SK-N-SH treated with all-trans-retinoic acid at 6 μM for 48 hours (cell line): ENCODE measurements around the gene CHCHD6.

Experiments used
- ATAC-seq: fragments of 200-7000 bp; cut with Tn5 transposase; 3 replicates; pipeline ENCODE4 v1.9.1; 2020; ENCODE audit warnings: mild to moderate bottlenecking, moderate library complexity
- ARNTL ChIP-seq: fragments of 450-650 bp; formaldehyde crosslinking; IDR thresholded peaks from 2 replicates; pipeline ENCODE4 v1.5.0; 2020; ENCODE audit warnings: low read depth, mild to moderate bottlenecking, moderate library complexity, borderline replicate concordance
- ESRRG ChIP-seq: fragments of 250-450 bp; sonication (Bioruptor Pico); IDR thresholded peaks from 2 replicates; pipeline ENCODE4 v1.6.1; 2021; ENCODE audit warnings: mild to moderate bottlenecking
- GLIS3 ChIP-seq: fragments of 250-450 bp; sonication (Bioruptor Pico); IDR thresholded peaks from 2 replicates; pipeline ENCODE4 v1.5.0; 2020; ENCODE audit warnings: mild to moderate bottlenecking, moderate library complexity
- OSR1 ChIP-seq: fragments of 250-450 bp; sonication (Bioruptor Pico); IDR thresholded peaks from 2 replicates; pipeline ENCODE4 v1.8.0; 2022; ENCODE audit warnings: moderate library complexity, mild to moderate bottlenecking, inconsistent platforms
- PPARA ChIP-seq: fragments of 250-450 bp; sonication (Bioruptor Pico); IDR thresholded peaks from 2 replicates; pipeline ENCODE4 v1.5.0; 2020; ENCODE audit warnings: mild to moderate bottlenecking, borderline replicate concordance
- RARB ChIP-seq: fragments of 250-450 bp; sonication (Bioruptor Pico); IDR thresholded peaks from 2 replicates; pipeline ENCODE4 v1.8.0; 2021; ENCODE audit warnings: mild to moderate bottlenecking, moderate library complexity
- SNAI2 ChIP-seq: fragments of 250-450 bp; sonication (Bioruptor Pico); IDR thresholded peaks from 2 replicates; pipeline ENCODE4 v1.5.0; 2020; ENCODE audit warnings: mild to moderate bottlenecking, moderate library complexity
- TCF4 ChIP-seq: fragments of 250-450 bp; sonication (Bioruptor Pico); IDR thresholded peaks from 2 replicates; pipeline ENCODE4 v1.8.0; 2021; ENCODE audit warnings: mild to moderate bottlenecking, moderate library complexity, borderline replicate concordance
- TOX ChIP-seq: fragments of 250-450 bp; sonication (Bioruptor Pico); IDR thresholded peaks from 2 replicates; pipeline ENCODE4 v1.8.0; 2021; ENCODE audit warnings: mild to moderate bottlenecking, moderate library complexity, borderline replicate concordance
- ZC3H10 ChIP-seq: fragments of 250-450 bp; sonication (Bioruptor Pico); IDR thresholded peaks from 2 replicates; pipeline ENCODE4 v1.5.1; 2021; ENCODE audit warnings: mild to moderate bottlenecking, moderate library complexity
- ZFP3 ChIP-seq: fragments of 250-450 bp; sonication (Bioruptor Pico); IDR thresholded peaks from 2 replicates; pipeline ENCODE4 v1.5.0; 2020; ENCODE audit warnings: mild to moderate bottlenecking, moderate library complexity
- ZFP30 ChIP-seq: fragments of 450-650 bp; formaldehyde crosslinking; IDR thresholded peaks from 2 replicates; pipeline ENCODE4 v1.5.0; 2022; ENCODE audit warnings: mild to moderate bottlenecking, moderate library complexity
- ZNF565 ChIP-seq: fragments of 450-650 bp; formaldehyde crosslinking; conservative IDR thresholded peaks from 2 replicates; pipeline ENCODE4 v1.5.0; 2020; ENCODE audit warnings: low read depth, mild to moderate bottlenecking, moderate library complexity
- ZNF70 ChIP-seq: fragments of 450-650 bp; formaldehyde crosslinking; IDR thresholded peaks from 2 replicates; pipeline ENCODE4 v1.5.0; 2020; ENCODE audit warnings: mild to moderate bottlenecking, moderate library complexity
- ZNF8 ChIP-seq: fragments of 450-650 bp; formaldehyde crosslinking; IDR thresholded peaks from 2 replicates; pipeline ENCODE4 v1.5.0; 2020; ENCODE audit warnings: mild to moderate bottlenecking, moderate library complexity
- TF ChIP-seq, protein P1 (sequence below): fragments of 250-450 bp; sonication (Bioruptor Pico); IDR thresholded peaks from 2 replicates; pipeline ENCODE4 v1.8.0; 2021; ENCODE audit warnings: low read depth, mild to moderate bottlenecking, moderate library complexity, borderline replicate concordance
- TF ChIP-seq, protein P2 (sequence below): fragments of 250-450 bp; sonication (Bioruptor Pico); IDR thresholded peaks from 2 replicates; pipeline ENCODE4 v1.8.0; 2020; ENCODE audit warnings: mild to moderate bottlenecking, moderate library complexity, borderline replicate concordance
- TF ChIP-seq, protein P3 (sequence below): fragments of 250-450 bp; sonication (Bioruptor Pico); IDR thresholded peaks from 2 replicates; pipeline ENCODE4 v1.5.0; 2020; ENCODE audit warnings: mild to moderate bottlenecking, moderate library complexity
- TF ChIP-seq, protein P4 (sequence below): fragments of 250-450 bp; sonication (Bioruptor Pico); IDR thresholded peaks from 2 replicates; pipeline ENCODE4 v1.5.1; 2020; ENCODE audit warnings: low read depth, mild to moderate bottlenecking, moderate library complexity
- TF ChIP-seq, protein P5 (sequence below): fragments of 250-450 bp; sonication (Bioruptor Pico); IDR thresholded peaks from 2 replicates; pipeline ENCODE4 v1.5.1; 2021; ENCODE audit warnings: mild to moderate bottlenecking, moderate library complexity

CHCHD6 gene

DNA sequence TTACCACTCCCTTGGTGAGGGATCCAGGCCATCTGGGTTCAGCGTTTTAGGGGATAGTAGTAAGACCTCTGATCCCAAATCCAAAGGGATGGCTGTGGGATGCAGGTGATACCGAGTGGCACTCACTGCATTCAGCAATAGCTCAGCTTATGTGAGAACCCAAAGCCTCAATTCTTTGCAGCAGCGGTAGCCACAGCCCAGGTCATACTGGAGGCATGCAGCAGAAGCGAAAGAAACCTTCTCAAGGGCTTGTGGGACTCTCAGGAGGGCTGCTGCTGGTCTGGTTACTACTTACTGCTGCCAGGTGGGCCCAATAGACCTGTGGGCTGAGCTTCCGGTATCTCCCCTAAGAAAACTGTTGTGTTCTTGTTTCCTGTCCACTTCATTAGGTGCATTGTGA lies 38.0 kb downstream of the CHCHD6 start:
- TF ChIP-seq TOX (CRISPR knock-in tag) (no peak), ZFP3 (no peak), PPARA (CRISPR knock-in tag) (no peak), ESRRG (CRISPR knock-in tag) (no peak)
- TF ChIP-seq, protein P1, sequence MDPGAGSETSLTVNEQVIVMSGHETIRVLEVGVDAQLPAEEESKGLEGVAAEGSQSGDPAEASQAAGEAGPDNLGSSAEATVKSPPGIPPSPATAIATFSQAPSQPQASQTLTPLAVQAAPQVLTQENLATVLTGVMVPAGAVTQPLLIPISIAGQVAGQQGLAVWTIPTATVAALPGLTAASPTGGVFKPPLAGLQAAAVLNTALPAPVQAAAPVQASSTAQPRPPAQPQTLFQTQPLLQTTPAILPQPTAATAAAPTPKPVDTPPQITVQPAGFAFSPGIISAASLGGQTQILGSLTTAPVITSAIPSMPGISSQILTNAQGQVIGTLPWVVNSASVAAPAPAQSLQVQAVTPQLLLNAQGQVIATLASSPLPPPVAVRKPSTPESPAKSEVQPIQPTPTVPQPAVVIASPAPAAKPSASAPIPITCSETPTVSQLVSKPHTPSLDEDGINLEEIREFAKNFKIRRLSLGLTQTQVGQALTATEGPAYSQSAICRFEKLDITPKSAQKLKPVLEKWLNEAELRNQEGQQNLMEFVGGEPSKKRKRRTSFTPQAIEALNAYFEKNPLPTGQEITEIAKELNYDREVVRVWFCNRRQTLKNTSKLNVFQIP (CRISPR knock-in tag) = no peak
- TF ChIP-seq, protein P2, sequence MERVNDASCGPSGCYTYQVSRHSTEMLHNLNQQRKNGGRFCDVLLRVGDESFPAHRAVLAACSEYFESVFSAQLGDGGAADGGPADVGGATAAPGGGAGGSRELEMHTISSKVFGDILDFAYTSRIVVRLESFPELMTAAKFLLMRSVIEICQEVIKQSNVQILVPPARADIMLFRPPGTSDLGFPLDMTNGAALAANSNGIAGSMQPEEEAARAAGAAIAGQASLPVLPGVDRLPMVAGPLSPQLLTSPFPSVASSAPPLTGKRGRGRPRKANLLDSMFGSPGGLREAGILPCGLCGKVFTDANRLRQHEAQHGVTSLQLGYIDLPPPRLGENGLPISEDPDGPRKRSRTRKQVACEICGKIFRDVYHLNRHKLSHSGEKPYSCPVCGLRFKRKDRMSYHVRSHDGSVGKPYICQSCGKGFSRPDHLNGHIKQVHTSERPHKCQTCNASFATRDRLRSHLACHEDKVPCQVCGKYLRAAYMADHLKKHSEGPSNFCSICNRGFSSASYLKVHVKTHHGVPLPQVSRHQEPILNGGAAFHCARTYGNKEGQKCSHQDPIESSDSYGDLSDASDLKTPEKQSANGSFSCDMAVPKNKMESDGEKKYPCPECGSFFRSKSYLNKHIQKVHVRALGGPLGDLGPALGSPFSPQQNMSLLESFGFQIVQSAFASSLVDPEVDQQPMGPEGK (CRISPR knock-in tag) = no peak
- TF ChIP-seq, all 23 proteins: peak for 0
- ATAC-seq = no peak

DNA sequence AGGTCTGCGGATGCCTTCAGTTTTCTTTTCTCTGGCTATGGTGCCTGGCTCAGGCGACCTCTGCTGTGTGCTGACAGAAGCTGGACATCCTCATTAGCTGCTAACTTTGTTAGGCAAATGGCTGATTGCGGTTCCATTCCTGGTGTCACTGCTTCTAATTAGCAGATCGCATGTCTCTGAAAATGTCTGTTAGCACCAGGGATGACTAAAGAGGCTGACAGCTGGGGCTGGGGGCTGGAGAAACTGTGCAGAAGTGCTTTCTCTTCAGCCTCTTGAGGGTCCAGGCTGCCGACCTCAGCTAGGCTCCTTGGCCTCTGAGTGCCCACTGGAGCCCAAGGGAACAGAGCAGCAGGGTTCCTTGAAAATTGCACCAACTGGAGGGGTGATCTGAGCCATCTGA lies 39.3 kb downstream of the CHCHD6 start:
- TF ChIP-seq OSR1 (CRISPR knock-in tag) (no peak), ZC3H10 (CRISPR knock-in tag) (no peak), RARB (CRISPR knock-in tag) (no peak), TOX (CRISPR knock-in tag) (no peak), PPARA (CRISPR knock-in tag) (no peak), GLIS3 (CRISPR knock-in tag) (no peak), ZNF565 (CRISPR knock-in tag) (no peak), ESRRG (CRISPR knock-in tag) (no peak), ZNF8 (CRISPR knock-in tag) (no peak), ZFP30 (no peak), ZFP3 (no peak), TCF4 (no peak), ZNF70 (CRISPR knock-in tag) (no peak), SNAI2 (CRISPR knock-in tag) (no peak), ARNTL (CRISPR knock-in tag) (no peak)
- TF ChIP-seq, protein P1 (CRISPR knock-in tag) = no peak
- TF ChIP-seq, protein P2 (CRISPR knock-in tag) = no peak
- TF ChIP-seq, protein P3, sequence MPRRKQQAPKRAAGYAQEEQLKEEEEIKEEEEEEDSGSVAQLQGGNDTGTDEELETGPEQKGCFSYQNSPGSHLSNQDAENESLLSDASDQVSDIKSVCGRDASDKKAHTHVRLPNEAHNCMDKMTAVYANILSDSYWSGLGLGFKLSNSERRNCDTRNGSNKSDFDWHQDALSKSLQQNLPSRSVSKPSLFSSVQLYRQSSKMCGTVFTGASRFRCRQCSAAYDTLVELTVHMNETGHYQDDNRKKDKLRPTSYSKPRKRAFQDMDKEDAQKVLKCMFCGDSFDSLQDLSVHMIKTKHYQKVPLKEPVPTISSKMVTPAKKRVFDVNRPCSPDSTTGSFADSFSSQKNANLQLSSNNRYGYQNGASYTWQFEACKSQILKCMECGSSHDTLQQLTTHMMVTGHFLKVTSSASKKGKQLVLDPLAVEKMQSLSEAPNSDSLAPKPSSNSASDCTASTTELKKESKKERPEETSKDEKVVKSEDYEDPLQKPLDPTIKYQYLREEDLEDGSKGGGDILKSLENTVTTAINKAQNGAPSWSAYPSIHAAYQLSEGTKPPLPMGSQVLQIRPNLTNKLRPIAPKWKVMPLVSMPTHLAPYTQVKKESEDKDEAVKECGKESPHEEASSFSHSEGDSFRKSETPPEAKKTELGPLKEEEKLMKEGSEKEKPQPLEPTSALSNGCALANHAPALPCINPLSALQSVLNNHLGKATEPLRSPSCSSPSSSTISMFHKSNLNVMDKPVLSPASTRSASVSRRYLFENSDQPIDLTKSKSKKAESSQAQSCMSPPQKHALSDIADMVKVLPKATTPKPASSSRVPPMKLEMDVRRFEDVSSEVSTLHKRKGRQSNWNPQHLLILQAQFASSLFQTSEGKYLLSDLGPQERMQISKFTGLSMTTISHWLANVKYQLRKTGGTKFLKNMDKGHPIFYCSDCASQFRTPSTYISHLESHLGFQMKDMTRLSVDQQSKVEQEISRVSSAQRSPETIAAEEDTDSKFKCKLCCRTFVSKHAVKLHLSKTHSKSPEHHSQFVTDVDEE (CRISPR knock-in tag) = no peak
- TF ChIP-seq, protein P4, sequence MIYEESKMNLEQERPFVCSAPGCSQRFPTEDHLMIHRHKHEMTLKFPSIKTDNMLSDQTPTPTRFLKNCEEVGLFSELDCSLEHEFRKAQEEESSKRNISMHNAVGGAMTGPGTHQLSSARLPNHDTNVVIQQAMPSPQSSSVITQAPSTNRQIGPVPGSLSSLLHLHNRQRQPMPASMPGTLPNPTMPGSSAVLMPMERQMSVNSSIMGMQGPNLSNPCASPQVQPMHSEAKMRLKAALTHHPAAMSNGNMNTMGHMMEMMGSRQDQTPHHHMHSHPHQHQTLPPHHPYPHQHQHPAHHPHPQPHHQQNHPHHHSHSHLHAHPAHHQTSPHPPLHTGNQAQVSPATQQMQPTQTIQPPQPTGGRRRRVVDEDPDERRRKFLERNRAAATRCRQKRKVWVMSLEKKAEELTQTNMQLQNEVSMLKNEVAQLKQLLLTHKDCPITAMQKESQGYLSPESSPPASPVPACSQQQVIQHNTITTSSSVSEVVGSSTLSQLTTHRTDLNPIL (CRISPR knock-in tag) = no peak
- TF ChIP-seq, protein P5, sequence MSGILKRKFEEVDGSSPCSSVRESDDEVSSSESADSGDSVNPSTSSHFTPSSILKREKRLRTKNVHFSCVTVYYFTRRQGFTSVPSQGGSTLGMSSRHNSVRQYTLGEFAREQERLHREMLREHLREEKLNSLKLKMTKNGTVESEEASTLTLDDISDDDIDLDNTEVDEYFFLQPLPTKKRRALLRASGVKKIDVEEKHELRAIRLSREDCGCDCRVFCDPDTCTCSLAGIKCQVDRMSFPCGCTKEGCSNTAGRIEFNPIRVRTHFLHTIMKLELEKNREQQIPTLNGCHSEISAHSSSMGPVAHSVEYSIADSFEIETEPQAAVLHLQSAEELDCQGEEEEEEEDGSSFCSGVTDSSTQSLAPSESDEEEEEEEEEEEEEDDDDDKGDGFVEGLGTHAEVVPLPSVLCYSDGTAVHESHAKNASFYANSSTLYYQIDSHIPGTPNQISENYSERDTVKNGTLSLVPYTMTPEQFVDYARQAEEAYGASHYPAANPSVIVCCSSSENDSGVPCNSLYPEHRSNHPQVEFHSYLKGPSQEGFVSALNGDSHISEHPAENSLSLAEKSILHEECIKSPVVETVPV (CRISPR knock-in tag) = no peak
- no peak for ATAC-seq
